GM18498 (cell line): ENCODE measurements around the gene GSX2.
"Not testable (repeated sequence)": the region's sequence is repeated elsewhere in the genome, so short reads cannot be mapped to it uniquely, and the experiment has no call there.

Experiments
- ATAC-seq: cut with Tn5 transposase; IDR thresholded peaks from one replicate; pipeline ENCODE4 v1.9.1; 2021; ENCODE audit warnings: mild to moderate bottlenecking, moderate library complexity; ENCODE audit not compliant: unreplicated experiment

The GSX2 gene

GRCh38 chr4:54099748-54100574 lies at the start of gene GSX2:
Gene GSX2, plus strand, starts transcription at chr4:54100163. Its CDS starts 182 bp downstream, at chr4:54100345.
- ATAC-seq, result no peak

- ATAC-seq, result no peak
Measured at GRCh38 chr4:54050214-54050904, 49.6 kb upstream of the GSX2 start.

- ATAC-seq, result not testable (repeated sequence)
Measured at GRCh38 chr4:54053322-54053721, 46.6 kb upstream of the GSX2 start.

GRCh38 chr4:54054501-54054900 lies 45.5 kb upstream of the GSX2 start:
- ATAC-seq, result no peak

GRCh38 chr4:54055494-54055893 lies 44.5 kb upstream of the GSX2 start:
- ATAC-seq, result no peak

GRCh38 chr4:54056360-54056759 lies 43.6 kb upstream of the GSX2 start:
- ATAC-seq, result no peak

GRCh38 chr4:54058171-54058570 lies 41.8 kb upstream of the GSX2 start:
- no peak for ATAC-seq

GRCh38 chr4:54060116-54060515 lies 39.8 kb upstream of the GSX2 start:
- no peak for ATAC-seq

- ATAC-seq, result no peak
Measured at GRCh38 chr4:54061067-54061466, 38.9 kb upstream of the GSX2 start.

- ATAC-seq, result no peak
Measured at GRCh38 chr4:54061873-54062272, 38.1 kb upstream of the GSX2 start.

- no peak for ATAC-seq
Measured at GRCh38 chr4:54062392-54062791, 37.6 kb upstream of the GSX2 start.

- ATAC-seq, result no peak
Measured at GRCh38 chr4:54063229-54063628, 36.7 kb upstream of the GSX2 start.

GRCh38 chr4:54063737-54064316 lies 36.1 kb upstream of the GSX2 start:
- ATAC-seq, result peak; percentile 32

- peak; percentile 97 for ATAC-seq
Measured at GRCh38 chr4:54064317-54065111, 35.4 kb upstream of the GSX2 start, which contains the start of gene CHIC2. Gene CHIC2, minus strand, starts transcription at chr4:54064605. Its CDS starts 305 bp downstream, at chr4:54064300.

- no peak for ATAC-seq
Measured at GRCh38 chr4:54065282-54066087, 34.5 kb upstream of the GSX2 start.

GRCh38 chr4:54066088-54066415 lies 33.9 kb upstream of the GSX2 start:
- no peak for ATAC-seq

- no peak for ATAC-seq
Measured at GRCh38 chr4:54066718-54067129, 33.2 kb upstream of the GSX2 start.

GRCh38 chr4:54067166-54067565 lies 32.8 kb upstream of the GSX2 start:
- no peak for ATAC-seq

GRCh38 chr4:54073271-54073880 lies 26.6 kb upstream of the GSX2 start:
- no peak for ATAC-seq

- ATAC-seq, result no peak
Measured at GRCh38 chr4:54074381-54074780, 25.6 kb upstream of the GSX2 start.
